ENCODE data around the gene CBFA2T3.

DNA sequence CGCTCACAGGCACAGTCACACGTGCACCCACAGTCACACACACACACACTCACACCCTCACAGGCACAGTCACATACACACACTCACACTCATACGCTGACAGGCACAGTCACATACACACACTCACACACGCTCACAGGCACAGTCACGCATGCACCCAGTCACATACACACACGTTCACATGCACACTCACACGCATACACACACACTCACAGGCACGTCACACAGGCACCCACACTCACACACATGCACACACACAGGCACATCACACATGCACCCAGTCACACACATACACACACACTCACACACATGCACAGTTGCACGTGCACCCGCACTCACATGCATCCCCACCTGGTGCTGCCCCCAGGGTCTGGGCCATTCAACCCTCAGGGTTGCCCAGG is 46.1 kb upstream of the CBFA2T3 start:
- TF ChIP-seq, protein P1, sequence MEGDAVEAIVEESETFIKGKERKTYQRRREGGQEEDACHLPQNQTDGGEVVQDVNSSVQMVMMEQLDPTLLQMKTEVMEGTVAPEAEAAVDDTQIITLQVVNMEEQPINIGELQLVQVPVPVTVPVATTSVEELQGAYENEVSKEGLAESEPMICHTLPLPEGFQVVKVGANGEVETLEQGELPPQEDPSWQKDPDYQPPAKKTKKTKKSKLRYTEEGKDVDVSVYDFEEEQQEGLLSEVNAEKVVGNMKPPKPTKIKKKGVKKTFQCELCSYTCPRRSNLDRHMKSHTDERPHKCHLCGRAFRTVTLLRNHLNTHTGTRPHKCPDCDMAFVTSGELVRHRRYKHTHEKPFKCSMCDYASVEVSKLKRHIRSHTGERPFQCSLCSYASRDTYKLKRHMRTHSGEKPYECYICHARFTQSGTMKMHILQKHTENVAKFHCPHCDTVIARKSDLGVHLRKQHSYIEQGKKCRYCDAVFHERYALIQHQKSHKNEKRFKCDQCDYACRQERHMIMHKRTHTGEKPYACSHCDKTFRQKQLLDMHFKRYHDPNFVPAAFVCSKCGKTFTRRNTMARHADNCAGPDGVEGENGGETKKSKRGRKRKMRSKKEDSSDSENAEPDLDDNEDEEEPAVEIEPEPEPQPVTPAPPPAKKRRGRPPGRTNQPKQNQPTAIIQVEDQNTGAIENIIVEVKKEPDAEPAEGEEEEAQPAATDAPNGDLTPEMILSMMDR (IDR thresholded peaks at IDR 0.05), result no peak
- TF ChIP-seq POLR2A (IDR thresholded peaks at IDR 0.05), result no peak
- no peak for TF ChIP-seq EP300 (IDR thresholded peaks at IDR 0.05)
